ENCODE results near the gene VIPR2. TPM values are rescaled to one million over a fixed set of nuclear protein-coding genes. Genes with fewer than 3 reads are reported as not detected.

Gene VIPR2
- polyA plus RNA-seq, 1 donor from 2014 or later, result 0.51 TPM

DNA sequence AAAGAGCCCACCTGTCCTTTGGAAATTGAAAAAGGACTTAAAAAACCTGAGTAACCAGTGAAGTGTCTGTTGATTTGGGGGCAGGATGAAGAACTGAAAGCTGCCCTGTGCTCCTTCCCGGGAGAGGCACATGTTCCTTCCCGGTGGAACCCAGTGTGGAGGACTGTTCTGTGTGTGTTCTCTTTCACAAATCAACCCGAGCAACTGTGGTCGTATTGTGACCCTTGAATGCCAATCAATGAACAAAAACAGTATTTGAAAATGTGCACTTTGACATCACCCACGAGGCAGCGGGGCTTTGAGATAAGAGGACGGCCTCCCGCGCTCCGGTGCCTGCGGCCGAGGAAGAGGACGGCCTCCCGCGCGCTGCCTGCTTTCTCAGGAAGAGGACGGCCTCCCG, 139.0 kb downstream of the VIPR2 start:
- no peaks in the 10 kb centered on the region for H4K20me1 ChIP-seq (ENCODE audit: insufficient read depth)
- no peaks in the 10 kb centered on the region for H3K27me3 ChIP-seq (ENCODE audit: insufficient read depth, low read depth, low read length)
- no peaks in the 10 kb centered on the region for H3F3A ChIP-seq (ENCODE audit: insufficient read depth, low read length, poor library complexity, severe bottlenecking)
- H3K27ac ChIP-seq (ENCODE audit: low read length), result no peak overlapping the region
- no peaks in the 10 kb centered on the region for H3K9me3 ChIP-seq (ENCODE audit: low read length)
- H3K9me2 ChIP-seq (ENCODE audit: insufficient read depth, low read length), result no peaks in the 10 kb centered on the region
- no peaks in the 10 kb centered on the region for H3K79me2 ChIP-seq (replicated peaks; ENCODE audit: insufficient read depth, low read length)
- H3K9ac ChIP-seq (ENCODE audit: low read length), result no peak overlapping the region
- no peaks in the 10 kb centered on the region for H3K36me3 ChIP-seq (ENCODE audit: insufficient read depth, low read length)
- no peak overlapping the region for H3K4me2 ChIP-seq (ENCODE audit: low read length)
- H2AFZ ChIP-seq (ENCODE audit: low read depth, low read length), result no peak overlapping the region
- no peak overlapping the region for H3K4me3 ChIP-seq (ENCODE audit: low read length)
- TF ChIP-seq RAD21 (conservative IDR thresholded peaks at IDR 0.05), result no peak
- no peak for TF ChIP-seq MXI1 (conservative IDR thresholded peaks at IDR 0.05; ENCODE audit: poor library complexity, severe bottlenecking)
- TF ChIP-seq POLR2AphosphoS5 (IDR thresholded peaks at IDR 0.05), result no peak
- TF ChIP-seq TAF1 (IDR thresholded peaks at IDR 0.05; ENCODE audit: low read depth), result no peak
- TF ChIP-seq, protein P1, sequence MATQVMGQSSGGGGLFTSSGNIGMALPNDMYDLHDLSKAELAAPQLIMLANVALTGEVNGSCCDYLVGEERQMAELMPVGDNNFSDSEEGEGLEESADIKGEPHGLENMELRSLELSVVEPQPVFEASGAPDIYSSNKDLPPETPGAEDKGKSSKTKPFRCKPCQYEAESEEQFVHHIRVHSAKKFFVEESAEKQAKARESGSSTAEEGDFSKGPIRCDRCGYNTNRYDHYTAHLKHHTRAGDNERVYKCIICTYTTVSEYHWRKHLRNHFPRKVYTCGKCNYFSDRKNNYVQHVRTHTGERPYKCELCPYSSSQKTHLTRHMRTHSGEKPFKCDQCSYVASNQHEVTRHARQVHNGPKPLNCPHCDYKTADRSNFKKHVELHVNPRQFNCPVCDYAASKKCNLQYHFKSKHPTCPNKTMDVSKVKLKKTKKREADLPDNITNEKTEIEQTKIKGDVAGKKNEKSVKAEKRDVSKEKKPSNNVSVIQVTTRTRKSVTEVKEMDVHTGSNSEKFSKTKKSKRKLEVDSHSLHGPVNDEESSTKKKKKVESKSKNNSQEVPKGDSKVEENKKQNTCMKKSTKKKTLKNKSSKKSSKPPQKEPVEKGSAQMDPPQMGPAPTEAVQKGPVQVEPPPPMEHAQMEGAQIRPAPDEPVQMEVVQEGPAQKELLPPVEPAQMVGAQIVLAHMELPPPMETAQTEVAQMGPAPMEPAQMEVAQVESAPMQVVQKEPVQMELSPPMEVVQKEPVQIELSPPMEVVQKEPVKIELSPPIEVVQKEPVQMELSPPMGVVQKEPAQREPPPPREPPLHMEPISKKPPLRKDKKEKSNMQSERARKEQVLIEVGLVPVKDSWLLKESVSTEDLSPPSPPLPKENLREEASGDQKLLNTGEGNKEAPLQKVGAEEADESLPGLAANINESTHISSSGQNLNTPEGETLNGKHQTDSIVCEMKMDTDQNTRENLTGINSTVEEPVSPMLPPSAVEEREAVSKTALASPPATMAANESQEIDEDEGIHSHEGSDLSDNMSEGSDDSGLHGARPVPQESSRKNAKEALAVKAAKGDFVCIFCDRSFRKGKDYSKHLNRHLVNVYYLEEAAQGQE (IDR thresholded peaks at IDR 0.05; ENCODE audit: borderline replicate concordance), result no peak
- TF ChIP-seq, protein P2, sequence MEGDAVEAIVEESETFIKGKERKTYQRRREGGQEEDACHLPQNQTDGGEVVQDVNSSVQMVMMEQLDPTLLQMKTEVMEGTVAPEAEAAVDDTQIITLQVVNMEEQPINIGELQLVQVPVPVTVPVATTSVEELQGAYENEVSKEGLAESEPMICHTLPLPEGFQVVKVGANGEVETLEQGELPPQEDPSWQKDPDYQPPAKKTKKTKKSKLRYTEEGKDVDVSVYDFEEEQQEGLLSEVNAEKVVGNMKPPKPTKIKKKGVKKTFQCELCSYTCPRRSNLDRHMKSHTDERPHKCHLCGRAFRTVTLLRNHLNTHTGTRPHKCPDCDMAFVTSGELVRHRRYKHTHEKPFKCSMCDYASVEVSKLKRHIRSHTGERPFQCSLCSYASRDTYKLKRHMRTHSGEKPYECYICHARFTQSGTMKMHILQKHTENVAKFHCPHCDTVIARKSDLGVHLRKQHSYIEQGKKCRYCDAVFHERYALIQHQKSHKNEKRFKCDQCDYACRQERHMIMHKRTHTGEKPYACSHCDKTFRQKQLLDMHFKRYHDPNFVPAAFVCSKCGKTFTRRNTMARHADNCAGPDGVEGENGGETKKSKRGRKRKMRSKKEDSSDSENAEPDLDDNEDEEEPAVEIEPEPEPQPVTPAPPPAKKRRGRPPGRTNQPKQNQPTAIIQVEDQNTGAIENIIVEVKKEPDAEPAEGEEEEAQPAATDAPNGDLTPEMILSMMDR (IDR thresholded peaks at IDR 0.05; ENCODE audit: poor library complexity, severe bottlenecking), result no peak
- no peak for TF ChIP-seq SMC3 (conservative IDR thresholded peaks at IDR 0.05; ENCODE audit: poor library complexity)
- TF ChIP-seq EP300 (conservative IDR thresholded peaks at IDR 0.05; ENCODE audit: poor library complexity, severe bottlenecking), result no peak
- no peak for TF ChIP-seq EZH2 (IDR thresholded peaks at IDR 0.05; ENCODE audit: borderline replicate concordance, insufficient read depth, low read length, poor library complexity, severe bottlenecking)

DNA sequence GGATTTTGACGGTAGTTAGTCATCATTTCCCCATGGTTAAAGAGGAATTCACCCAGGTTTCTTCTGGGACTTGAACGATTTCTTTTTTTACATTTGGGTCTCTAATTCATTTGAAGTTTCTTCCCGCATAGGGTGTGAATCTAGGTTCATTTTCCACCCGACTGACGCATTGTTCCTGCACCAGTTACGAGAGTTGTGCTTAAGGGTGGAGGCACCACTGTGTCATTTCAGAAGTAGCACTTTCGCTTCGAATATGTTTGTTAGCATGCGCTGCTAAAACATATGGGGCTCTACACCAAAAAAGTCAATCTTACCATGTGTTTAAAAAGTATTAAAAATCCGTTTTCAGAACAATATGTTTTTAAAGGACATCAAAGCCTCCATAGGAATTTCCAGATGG, 140.3 kb downstream of the VIPR2 start:
- Histone ChIP-seq H3K9ac (ENCODE audit: low read length) (no peak overlapping the region), H3K9me2 (ENCODE audit: insufficient read depth, low read length) (no peaks in the 10 kb centered on the region), H3K4me3 (ENCODE audit: low read length) (no peak overlapping the region), H3K4me2 (ENCODE audit: low read length) (no peak overlapping the region), H3K36me3 (ENCODE audit: insufficient read depth, low read length) (no peaks in the 10 kb centered on the region), H2AFZ (ENCODE audit: low read depth, low read length) (no peak overlapping the region), H3K9me3 (ENCODE audit: low read length) (no peaks in the 10 kb centered on the region), H3F3A (ENCODE audit: insufficient read depth, low read length, poor library complexity, severe bottlenecking) (no peaks in the 10 kb centered on the region), H3K27me3 (ENCODE audit: insufficient read depth, low read depth, low read length) (no peaks in the 10 kb centered on the region), H4K20me1 (ENCODE audit: insufficient read depth) (no peaks in the 10 kb centered on the region), H3K79me2 (replicated peaks; ENCODE audit: insufficient read depth, low read length) (no peaks in the 10 kb centered on the region), H3K27ac (ENCODE audit: low read length) (no peak overlapping the region)
- TF ChIP-seq TAF1 (IDR thresholded peaks at IDR 0.05; ENCODE audit: low read depth), result no peak
- no peak for TF ChIP-seq RAD21 (conservative IDR thresholded peaks at IDR 0.05)
- no peak for TF ChIP-seq MXI1 (conservative IDR thresholded peaks at IDR 0.05; ENCODE audit: poor library complexity, severe bottlenecking)
- TF ChIP-seq POLR2AphosphoS5 (IDR thresholded peaks at IDR 0.05), result no peak
- TF ChIP-seq, protein P1 (IDR thresholded peaks at IDR 0.05; ENCODE audit: borderline replicate concordance), result no peak
- TF ChIP-seq, protein P2 (IDR thresholded peaks at IDR 0.05; ENCODE audit: poor library complexity, severe bottlenecking), result no peak
- no peak for TF ChIP-seq EZH2 (IDR thresholded peaks at IDR 0.05; ENCODE audit: borderline replicate concordance, insufficient read depth, low read length, poor library complexity, severe bottlenecking)
- TF ChIP-seq EP300 (conservative IDR thresholded peaks at IDR 0.05; ENCODE audit: poor library complexity, severe bottlenecking), result no peak
- TF ChIP-seq SMC3 (conservative IDR thresholded peaks at IDR 0.05; ENCODE audit: poor library complexity), result no peak

Measured in neural cell (in vitro differentiated cells).